ENCODE results near the gene PRDM9.

DNA sequence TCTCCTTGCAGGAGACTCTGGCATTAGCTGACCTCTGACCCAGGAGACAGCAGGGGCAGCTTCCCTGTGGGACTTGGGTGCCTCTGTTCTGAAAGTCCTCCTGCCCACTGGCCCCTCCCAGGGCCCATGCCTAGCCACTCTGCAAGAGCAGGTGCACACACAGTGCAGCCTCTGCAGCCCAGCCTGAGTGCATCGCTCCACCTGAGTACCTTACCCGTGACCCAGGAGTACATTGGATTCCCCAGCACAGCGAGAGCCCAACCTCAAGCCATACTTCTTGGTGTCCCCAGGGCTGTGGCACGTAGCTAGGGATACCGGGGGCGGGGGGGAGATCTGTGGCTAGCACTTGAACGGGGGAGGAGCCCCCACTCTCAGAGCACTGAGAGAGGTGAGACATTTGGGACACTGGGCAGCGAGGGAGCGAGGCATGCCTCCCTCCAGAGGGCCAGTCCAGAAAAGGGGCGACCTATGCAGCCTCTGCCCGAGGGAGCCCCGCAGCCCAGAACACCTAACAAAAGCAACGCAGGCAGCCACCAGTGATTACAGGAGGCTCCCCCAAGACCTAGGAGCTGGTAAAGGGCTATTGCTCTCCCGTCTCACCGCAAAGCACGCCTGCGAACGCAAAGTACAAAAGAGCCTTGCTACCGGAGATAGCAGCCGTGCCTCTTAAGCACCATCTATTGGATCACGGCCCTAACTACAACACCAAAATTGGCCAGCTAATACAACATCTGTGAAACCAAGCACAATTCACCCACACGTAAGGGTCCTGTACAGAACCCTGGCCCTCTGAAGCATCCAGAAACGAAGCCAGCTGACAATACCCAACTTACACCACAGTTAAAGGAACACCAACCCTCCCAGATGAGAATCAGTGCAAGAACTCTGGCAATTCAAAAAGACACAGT, 826 bp upstream of the PRDM9 start:
- TF ChIP-seq CTCF (IDR thresholded peaks at IDR 0.05; ENCODE audit: low read depth, low read length, poor library complexity, severe bottlenecking) (no peak), EZH2phosphoT487 (IDR thresholded peaks at IDR 0.05; ENCODE audit: borderline replicate concordance, low read length) (no peak)

Measured in DOHH2 (cell line).